ENCODE results near the gene GTF2A1. TPM values are rescaled to one million over a fixed set of nuclear protein-coding genes. Genes with fewer than 3 reads are reported as not detected.

Gene GTF2A1
- total RNA-seq, 1 donor from 2014 or later, result 36.4 TPM

- FAIRE-seq, result no peak
- H4K20me1 ChIP-seq (ENCODE audit: insufficient read depth, low read length), result no peaks in the 10 kb centered on the region
- peaks cover 2% of the 10 kb centered on the region for H3K4me1 ChIP-seq (ENCODE audit: insufficient read depth, low read length)
- Mint-ChIP-seq H3K9me3 (ENCODE audit: unreplicated experiment) (no peaks in the 10 kb centered on the region), H3K4me3 (ENCODE audit: unreplicated experiment) (no peak overlapping the region), H3K27ac (ENCODE audit: unreplicated experiment) (no peak overlapping the region), H3K4me1 (ENCODE audit: low read depth, unreplicated experiment) (peaks cover 27% of the 10 kb centered on the region), H3K36me3 (ENCODE audit: low read depth, unreplicated experiment) (peaks cover 4% of the 10 kb centered on the region), H3K27me3 (ENCODE audit: low read depth, unreplicated experiment) (no peaks in the 10 kb centered on the region)
- no peak overlapping the region for H3K4me3 ChIP-seq (ENCODE audit: insufficient read depth, low read depth, low read length)
- TF ChIP-seq EZH2 (IDR thresholded peaks at IDR 0.05; ENCODE audit: insufficient read depth, low read length), result no peak
- no peak for TF ChIP-seq CTCF (IDR thresholded peaks at IDR 0.05; ENCODE audit: insufficient read depth, low read depth, low read length)
- no peak overlapping the region for H3K4me2 ChIP-seq (ENCODE audit: low read length)
- H3K27ac ChIP-seq (ENCODE audit: low read depth, low read length), result no peak overlapping the region
- H3K36me3 ChIP-seq (ENCODE audit: insufficient read depth, low read length), result no peaks in the 10 kb centered on the region
- no peaks in the 10 kb centered on the region for H3K27me3 ChIP-seq (ENCODE audit: insufficient read depth, low read length)
- no peak for DNase-seq (ENCODE audit: low read depth)
- H3K79me2 ChIP-seq (ENCODE audit: insufficient read depth, low read length), result no peaks in the 10 kb centered on the region
- no peak overlapping the region for H3K9ac ChIP-seq (ENCODE audit: low read length)
- no peaks in the 10 kb centered on the region for H3K9me3 ChIP-seq (ENCODE audit: insufficient read depth, low read depth, low read length)
- H2AFZ ChIP-seq (ENCODE audit: low read depth, low read length), result no peak overlapping the region
Observed at GRCh38 chr14:81264671-81265070, 43.9 kb upstream of the GTF2A1 start.

- FAIRE-seq, result no peak
- peaks cover 27% of the 10 kb centered on the region for H3K4me1 Mint-ChIP-seq (ENCODE audit: low read depth, unreplicated experiment)
Observed at GRCh38 chr14:81263777-81264410, 43.1 kb upstream of the GTF2A1 start.

More at GRCh38 chr14:81263777-81264410, 43.1 kb upstream of the GTF2A1 start:
- Histone ChIP-seq H2AFZ (ENCODE audit: low read depth, low read length) (no peak overlapping the region), H4K20me1 (ENCODE audit: insufficient read depth, low read length) (no peaks in the 10 kb centered on the region), H3K9ac (ENCODE audit: low read length) (no peak overlapping the region), H3K4me1 (ENCODE audit: insufficient read depth, low read length) (peaks cover 2% of the 10 kb centered on the region), H3K4me3 (ENCODE audit: insufficient read depth, low read depth, low read length) (no peak overlapping the region), H3K4me2 (ENCODE audit: low read length) (no peak overlapping the region), H3K79me2 (ENCODE audit: insufficient read depth, low read length) (no peaks in the 10 kb centered on the region), H3K27ac (ENCODE audit: low read depth, low read length) (no peak overlapping the region), H3K27me3 (ENCODE audit: insufficient read depth, low read length) (no peaks in the 10 kb centered on the region), H3K36me3 (ENCODE audit: insufficient read depth, low read length) (no peaks in the 10 kb centered on the region), H3K9me3 (ENCODE audit: insufficient read depth, low read depth, low read length) (no peaks in the 10 kb centered on the region)
- no peak for DNase-seq (ENCODE audit: low read depth)
- Mint-ChIP-seq H3K9me3 (ENCODE audit: unreplicated experiment) (no peaks in the 10 kb centered on the region), H3K27ac (ENCODE audit: unreplicated experiment) (no peak overlapping the region), H3K36me3 (ENCODE audit: low read depth, unreplicated experiment) (peaks cover 7% of the 10 kb centered on the region), H3K27me3 (ENCODE audit: low read depth, unreplicated experiment) (no peaks in the 10 kb centered on the region), H3K4me3 (ENCODE audit: unreplicated experiment) (no peak overlapping the region)
- TF ChIP-seq CTCF (IDR thresholded peaks at IDR 0.05; ENCODE audit: insufficient read depth, low read depth, low read length) (no peak), EZH2 (IDR thresholded peaks at IDR 0.05; ENCODE audit: insufficient read depth, low read length) (no peak)

All from astrocyte (in vitro differentiated cells and primary cell).